RWPE2 (cell line): Measurements from ENCODE around the gene BRINP3.
"Not testable (repeated sequence)": the region's sequence is repeated elsewhere in the genome, so short reads cannot be mapped to it uniquely, and the experiment has no call there.

Source experiments
- ATAC-seq: fragments of 200-7000 bp; cut with Tn5 transposase; 3 replicates; pipeline ENCODE4 v1.9.1; 2021; ENCODE audit warnings: low read depth
- DNase-seq: peaks from one replicate; pipeline ENCODE4 v3.0.0-alpha.2; 2020; ENCODE audit warnings: low spot score
- H3K27ac ChIP-seq: fragments of 450-650 bp; 2 replicates; pipeline ENCODE4 v1.5.1; 2017; ENCODE audit warnings: mild to moderate bottlenecking; ENCODE audit not compliant: poor library complexity, severe bottlenecking
- H3K27me3 ChIP-seq: fragments of 250-450 bp; sonication (Bioruptor Pico); 2 replicates; pipeline ENCODE4 v1.5.1; 2021; ENCODE audit warnings: mild to moderate bottlenecking, moderate library complexity; ENCODE audit not compliant: insufficient read depth, poor library complexity, severe bottlenecking
- H3K36me3 ChIP-seq: fragments of 250-450 bp; sonication (Bioruptor Pico); 2 replicates; pipeline ENCODE4 v1.5.1; 2020; ENCODE audit warnings: low read depth, mild to moderate bottlenecking, moderate library complexity
- H3K4me1 ChIP-seq: fragments of 250-450 bp; sonication (Bioruptor Pico); 2 replicates; pipeline ENCODE4 v1.5.1; 2021; ENCODE audit warnings: mild to moderate bottlenecking, moderate library complexity; ENCODE audit not compliant: insufficient read depth, poor library complexity, severe bottlenecking
- H3K4me3 ChIP-seq: fragments of 250-450 bp; sonication (Bioruptor Pico); 2 replicates; pipeline ENCODE4 v1.5.1; 2021; ENCODE audit warnings: mild to moderate bottlenecking, moderate library complexity; ENCODE audit not compliant: severe bottlenecking
- H3K9me3 ChIP-seq: fragments of 250-450 bp; sonication (Bioruptor Pico); 2 replicates; pipeline ENCODE4 v1.5.1; 2021; ENCODE audit warnings: mild to moderate bottlenecking, moderate library complexity; ENCODE audit not compliant: severe bottlenecking
- TF ChIP-seq, protein P1 (sequence below): fragments of 450-650 bp; IDR thresholded peaks from one replicate; pipeline ENCODE4 v1.5.1; 2017; ENCODE audit warnings: mild to moderate bottlenecking, moderate library complexity; ENCODE audit not compliant: poor library complexity, severe bottlenecking

Gene BRINP3

DNA sequence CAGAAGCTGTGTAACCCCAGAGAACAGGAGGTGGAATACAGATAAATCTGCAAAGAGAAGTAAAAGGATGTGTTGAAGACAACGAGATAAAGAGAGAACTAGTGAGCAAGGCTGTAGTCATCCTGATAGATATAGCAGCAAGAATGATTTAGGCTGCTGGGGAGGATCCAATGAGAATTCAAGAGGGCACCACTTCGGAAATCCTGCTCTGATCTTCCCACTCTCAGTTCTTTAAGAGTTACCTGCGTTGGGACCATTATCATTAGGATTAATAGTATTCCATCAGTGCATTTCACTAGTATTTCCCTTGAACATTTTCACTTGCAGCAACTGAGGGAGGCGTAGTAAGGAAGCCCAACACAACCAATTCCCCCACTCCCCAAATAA lies at the start of gene BRINP3:
TSS of gene BRINP3 (minus strand) at position 103 of the 387 bp plus-strand sequence.
- TF ChIP-seq, protein P1, sequence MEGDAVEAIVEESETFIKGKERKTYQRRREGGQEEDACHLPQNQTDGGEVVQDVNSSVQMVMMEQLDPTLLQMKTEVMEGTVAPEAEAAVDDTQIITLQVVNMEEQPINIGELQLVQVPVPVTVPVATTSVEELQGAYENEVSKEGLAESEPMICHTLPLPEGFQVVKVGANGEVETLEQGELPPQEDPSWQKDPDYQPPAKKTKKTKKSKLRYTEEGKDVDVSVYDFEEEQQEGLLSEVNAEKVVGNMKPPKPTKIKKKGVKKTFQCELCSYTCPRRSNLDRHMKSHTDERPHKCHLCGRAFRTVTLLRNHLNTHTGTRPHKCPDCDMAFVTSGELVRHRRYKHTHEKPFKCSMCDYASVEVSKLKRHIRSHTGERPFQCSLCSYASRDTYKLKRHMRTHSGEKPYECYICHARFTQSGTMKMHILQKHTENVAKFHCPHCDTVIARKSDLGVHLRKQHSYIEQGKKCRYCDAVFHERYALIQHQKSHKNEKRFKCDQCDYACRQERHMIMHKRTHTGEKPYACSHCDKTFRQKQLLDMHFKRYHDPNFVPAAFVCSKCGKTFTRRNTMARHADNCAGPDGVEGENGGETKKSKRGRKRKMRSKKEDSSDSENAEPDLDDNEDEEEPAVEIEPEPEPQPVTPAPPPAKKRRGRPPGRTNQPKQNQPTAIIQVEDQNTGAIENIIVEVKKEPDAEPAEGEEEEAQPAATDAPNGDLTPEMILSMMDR, result no peak
- no peaks in the 10 kb centered on the region for H3K36me3 ChIP-seq
- H3K27ac ChIP-seq, result no peak within 1 kb of the TSS
- ATAC-seq, result no peak
- H3K9me3 ChIP-seq, result no peaks in the 10 kb centered on the region
- peaks cover 50% of the 10 kb centered on the region for H3K27me3 ChIP-seq
- no peak for DNase-seq
- H3K4me1 ChIP-seq, result no peaks in the 10 kb centered on the region
- H3K4me3 ChIP-seq, result peak within 1 kb of the TSS; percentile 28

DNA sequence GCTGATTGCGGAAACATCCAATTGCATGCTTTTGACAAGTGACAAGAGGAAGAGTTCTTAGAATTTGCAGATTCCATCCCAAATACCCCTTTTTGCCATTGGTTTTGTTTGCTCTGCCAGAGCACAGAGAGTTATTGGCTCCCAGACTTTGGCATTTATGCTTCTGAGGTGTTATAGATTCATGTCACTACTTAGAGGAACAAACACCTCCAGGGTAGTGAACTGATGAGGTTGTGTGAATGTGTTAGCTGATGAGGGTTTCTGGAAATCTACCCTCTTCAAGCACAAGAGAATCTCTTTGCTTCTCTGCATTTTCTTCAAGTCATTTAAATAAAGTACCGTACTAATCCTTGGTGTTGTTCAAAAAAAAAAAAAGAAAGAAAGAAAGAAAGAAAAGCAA lies 33.9 kb upstream of the BRINP3 start:
- Histone ChIP-seq H3K4me3 (no peak overlapping the region), H3K36me3 (no peaks in the 10 kb centered on the region), H3K27ac (no peak overlapping the region), H3K27me3 (no peaks in the 10 kb centered on the region), H3K4me1 (no peaks in the 10 kb centered on the region), H3K9me3 (no peaks in the 10 kb centered on the region)
- no peak for DNase-seq
- no peak for ATAC-seq
- TF ChIP-seq, protein P1, result no peak

DNA sequence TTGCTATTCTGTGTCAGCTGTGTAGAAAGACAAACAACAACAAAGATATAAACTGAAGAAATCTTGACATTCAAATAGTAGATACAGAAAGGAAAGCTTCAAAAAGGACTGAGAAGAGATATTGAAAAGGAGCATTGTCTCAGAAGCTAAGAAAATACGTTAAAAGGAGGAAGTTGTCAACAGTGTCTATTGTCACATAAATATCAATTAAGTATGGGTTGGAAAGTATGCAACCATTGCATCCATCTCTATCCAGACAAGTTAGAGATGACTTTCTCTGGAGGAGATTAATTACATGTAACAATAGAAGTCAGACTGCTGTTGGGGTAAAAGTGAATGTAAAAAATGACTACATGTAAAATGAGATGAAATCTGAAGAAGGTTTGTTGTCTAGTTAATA lies 29.7 kb upstream of the BRINP3 start:
- Histone ChIP-seq H3K27ac (no peak overlapping the region), H3K27me3 (no peaks in the 10 kb centered on the region), H3K4me1 (no peaks in the 10 kb centered on the region), H3K36me3 (no peaks in the 10 kb centered on the region), H3K4me3 (no peak overlapping the region), H3K9me3 (no peaks in the 10 kb centered on the region)
- DNase-seq (no peak), ATAC-seq (no peak)
- TF ChIP-seq, protein P1, result no peak

DNA sequence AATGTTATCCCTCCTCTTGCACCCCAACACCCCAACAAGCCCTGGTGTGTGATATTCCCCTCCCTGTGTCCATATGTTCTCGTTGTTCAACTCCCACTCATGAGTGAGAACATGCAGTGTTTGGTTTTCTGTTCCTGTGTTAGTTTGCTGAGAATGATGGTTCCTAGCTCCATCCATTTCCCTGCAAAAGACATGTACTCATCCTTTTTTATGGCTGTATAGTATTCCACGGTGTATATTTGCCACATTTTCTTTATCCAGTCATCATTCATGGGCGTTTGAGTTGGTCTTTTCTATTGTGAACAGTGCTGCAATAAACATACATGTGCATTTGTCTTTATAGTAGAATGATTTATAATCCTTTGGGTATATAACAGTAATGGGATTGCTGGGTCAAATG lies 26.9 kb upstream of the BRINP3 start:
- not testable (repeated sequence) for H3K36me3 ChIP-seq, H3K4me3 ChIP-seq, H3K9me3 ChIP-seq, DNase-seq, H3K4me1 ChIP-seq, H3K27me3 ChIP-seq, ATAC-seq, H3K27ac ChIP-seq

DNA sequence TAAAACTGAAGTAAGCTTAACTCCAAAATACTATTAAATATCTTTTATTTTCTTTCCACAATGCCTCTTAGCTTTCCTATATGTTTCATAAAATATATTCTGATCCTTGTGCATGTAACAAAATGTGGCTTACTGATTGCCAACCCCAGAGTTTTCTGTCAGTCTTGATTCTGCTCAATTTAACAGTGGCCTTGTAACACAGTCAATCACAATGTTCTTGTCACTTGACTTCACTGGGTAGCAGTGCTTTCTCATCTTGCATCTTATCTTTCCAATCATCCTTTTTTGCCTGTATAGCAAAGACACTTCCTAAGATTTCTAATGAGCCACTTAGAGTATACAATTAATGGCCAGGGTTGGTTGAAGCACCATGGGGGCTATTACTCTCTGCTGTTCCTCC lies 19.9 kb upstream of the BRINP3 start:
- DNase-seq (no peak), ATAC-seq (no peak)
- no peaks in the 10 kb centered on the region for H3K27me3 ChIP-seq
- H3K9me3 ChIP-seq, result no peaks in the 10 kb centered on the region
- no peak overlapping the region for H3K4me3 ChIP-seq
- TF ChIP-seq, protein P1, result no peak
- no peaks in the 10 kb centered on the region for H3K36me3 ChIP-seq
- no peaks in the 10 kb centered on the region for H3K4me1 ChIP-seq
- no peak overlapping the region for H3K27ac ChIP-seq
